Endothelial cell of umbilical vein (primary cell): ENCODE measurements around the gene GADD45G. TPM values are rescaled to one million over a fixed set of nuclear protein-coding genes. Genes with fewer than 3 reads are reported as not detected.

Experiments
- BruUV-seq: library from RNA; stranded (reverse); fragments of 400-500 nt; replicated peaks from 2 replicates; lab custom pipeline; 2021; lab: Mats Ljungman, UMichigan
- CTCF ChIA-PET: fragments of 300-600, 350-600 bp; sonication (Branson Sonifier 250); formaldehyde crosslinking; loops from one replicate; lab custom pipeline; 2021; ENCODE audit warnings: antibody characterized with exemption, inconsistent platforms; lab: Charles Lee
- POLR2A ChIA-PET: fragments of 300-600, 350-600 bp; sonication (Branson Sonifier 250); formaldehyde crosslinking; loops from one replicate; lab custom pipeline; 2021; ENCODE audit warnings: antibody characterized with exemption, inconsistent platforms; lab: Charles Lee
- DNase-seq: peaks from one replicate; pipeline ENCODE4 v3.0.0-alpha.2; 2011; ENCODE audit warnings: low read depth, low spot score
- FAIRE-seq: peaks from 2 replicates; lab custom pipeline; 2011; peaks lifted over from hg19 to GRCh38; lab: Jason Lieb, UNC
- H2AFZ ChIP-seq: 2 replicates; pipeline ENCODE4 v1.6.0; 2012; ENCODE audit warnings: low read depth, low read length, control low read depth, inconsistent platforms
- H3K27ac ChIP-seq: 2 replicates; pipeline ENCODE4 v1.5.1; 2011; ENCODE audit warnings: low read depth, mild to moderate bottlenecking, control low read depth, low read length, moderate library complexity; ENCODE audit not compliant: insufficient read depth
- H3K27me3 ChIP-seq, 2 experiments: 2 replicates each; pipeline versions ENCODE4 v1.6.0 to v1.6.1; 2011; ENCODE audit warnings: low read length in 2 of 2, mixed read lengths in 1 of 2; ENCODE audit not compliant: control insufficient read depth in 2 of 2, insufficient read depth in 2 of 2
- H3K36me3 ChIP-seq, 2 experiments: 2 replicates in 1 of 2; 3 replicates in 1 of 2; pipeline ENCODE4 v1.5.1; 2011; ENCODE audit warnings: low read length in 2 of 2, mild to moderate bottlenecking in 1 of 2, moderate library complexity in 1 of 2; ENCODE audit not compliant: control insufficient read depth in 2 of 2, insufficient read depth in 2 of 2; ENCODE audit errors: extremely low read depth in 1 of 2
- H3K4me1 ChIP-seq: 3 replicates; pipeline ENCODE4 v1.5.1; 2011; ENCODE audit warnings: mild to moderate bottlenecking, low read length; ENCODE audit not compliant: control insufficient read depth, insufficient read depth; ENCODE audit errors: extremely low read depth
- H3K4me2 ChIP-seq: 2 replicates; pipeline ENCODE4 v1.6.1; 2011; ENCODE audit warnings: low read length, control low read depth, mixed read lengths; ENCODE audit not compliant: insufficient read depth
- H3K4me3 ChIP-seq, 3 experiments: fragments of 200-600 bp in 1 of 3; sonication (generic), shearing (Covaris generic) in 1 of 3; replicated peaks in 1 of 3; 2 replicates each; pipeline ENCODE4 v1.5.1; 2011 to 2016; ENCODE audit warnings: control low read depth in 3 of 3, low read length in 3 of 3, mild to moderate bottlenecking in 2 of 3, inconsistent platforms in 1 of 3, low read depth in 1 of 3, moderate library complexity in 1 of 3; ENCODE audit not compliant: insufficient read depth in 1 of 3
- H3K79me2 ChIP-seq: 2 replicates; pipeline ENCODE4 v1.6.0; 2012; ENCODE audit warnings: low read length, inconsistent platforms; ENCODE audit not compliant: control insufficient read depth, insufficient read depth
- H3K9ac ChIP-seq: replicated peaks from 2 replicates; pipeline ENCODE3; 2011; ENCODE audit warnings: low read length, control low read depth; ENCODE audit not compliant: insufficient read depth; ENCODE audit errors: extremely low read depth
- H3K9me1 ChIP-seq: replicated peaks from 3 replicates; pipeline ENCODE4 v1.6.0; 2011; ENCODE audit warnings: mild to moderate bottlenecking, low read length; ENCODE audit not compliant: control insufficient read depth, insufficient read depth; ENCODE audit errors: extremely low read depth
- H3K9me3 ChIP-seq: replicated peaks from 2 replicates; pipeline ENCODE4 v1.5.1; 2012; ENCODE audit warnings: low read length, inconsistent platforms; ENCODE audit not compliant: control insufficient read depth, insufficient read depth
- H4K20me1 ChIP-seq: replicated peaks from 2 replicates; pipeline ENCODE3; 2011; ENCODE audit warnings: mild to moderate bottlenecking, low read length; ENCODE audit not compliant: control insufficient read depth, insufficient read depth; ENCODE audit errors: extremely low read depth
- CTCF ChIP-seq, 2 donors: IDR thresholded peaks; 1 replicate in 1 of 2; 2 replicates in 1 of 2; pipeline ENCODE4 v1.5.1; 2011; ENCODE audit warnings: low read length in 2 of 2, mild to moderate bottlenecking in 2 of 2, moderate library complexity in 2 of 2, control low read depth in 1 of 2, inconsistent platforms in 1 of 2, low read depth in 1 of 2; ENCODE audit not compliant: insufficient read depth in 1 of 2; ENCODE audit errors: extremely low read depth in 1 of 2
- EZH2 ChIP-seq: IDR thresholded peaks from 2 replicates; pipeline ENCODE4 v1.6.1; 2012; ENCODE audit warnings: borderline replicate concordance, low read depth, mild to moderate bottlenecking, moderate library complexity, low read length, inconsistent platforms; ENCODE audit not compliant: severe bottlenecking
- FOS ChIP-seq: IDR thresholded peaks from 2 replicates; pipeline ENCODE4 v1.6.1; 2011; ENCODE audit warnings: mild to moderate bottlenecking, low read length, moderate library complexity, borderline replicate concordance; ENCODE audit not compliant: insufficient read depth
- GATA2 ChIP-seq: IDR thresholded peaks from 2 replicates; pipeline ENCODE4 v1.7.0; 2011; ENCODE audit warnings: low read depth, mild to moderate bottlenecking, moderate library complexity, mixed read lengths, low read length; ENCODE audit not compliant: insufficient read length, insufficient read depth
- JUN ChIP-seq: IDR thresholded peaks from 2 replicates; pipeline ENCODE4 v1.6.1; 2011; ENCODE audit warnings: borderline replicate concordance, low read depth; ENCODE audit not compliant: insufficient read length, insufficient read depth
- MAX ChIP-seq: IDR thresholded peaks from 2 replicates; pipeline ENCODE4 v1.6.1; 2011; ENCODE audit not compliant: insufficient read depth, insufficient read length
- MYC ChIP-seq: IDR thresholded peaks from one replicate; pipeline ENCODE4 v1.6.1; 2011; ENCODE audit warnings: mild to moderate bottlenecking, low read depth, low read length
- POLR2A ChIP-seq: IDR thresholded peaks from 2 replicates; pipeline ENCODE4 v1.6.1; 2012; ENCODE audit warnings: low read depth, mild to moderate bottlenecking, control low read depth, low read length
- POLR2AphosphoS5 ChIP-seq: IDR thresholded peaks from 2 replicates; pipeline ENCODE4 v1.6.1; 2012; ENCODE audit warnings: low read depth, mild to moderate bottlenecking, control low read depth, low read length, moderate library complexity; ENCODE audit not compliant: insufficient read depth
- dilution Hi-C: fragments of 300-500 bp; cut with MboI; formaldehyde crosslinking; loops from one replicate; pipeline ENCODE4 v1.15.0; 2019; ENCODE audit warnings: low sequenced_read_pairs; ENCODE audit not compliant: extremely low pct_ligation_motif_present
- intact Hi-C: fragments of 100-400 bp; cut with micrococcal nuclease; formaldehyde crosslinking; loops from one replicate; pipeline ENCODE4 v1.10.0; 2022
- polyA plus RNA-seq, 4 experiments: library from polyadenylated mRNA; depleted of rRNA in 3 of 4; stranded (reverse) in 3 of 4; unstranded in 1 of 4; fragments of >200 nt; gene quantifications; 2 replicates each; pipeline versions ENCODE4 v1.2.1 to v1.2.3, GENCODE V29; 2011 to 2012; ENCODE audit warnings: missing spikeins in 1 of 4
- total RNA-seq: library from RNA; stranded (reverse); gene quantifications from 2 replicates; pipeline ENCODE4 v1.2.3, GENCODE V29; 2021

Gene GADD45G
- total and polyA plus RNA-seq, 2 donors (not counting 3 experiments of a cell fraction or from before 2014, with no cell fraction given) = 0.44 to 0.64 TPM

GRCh38 chr9:89655056-89655989 lies 50.5 kb downstream of the GADD45G start:
- Histone ChIP-seq H3K4me2 (no peak overlapping the region), H3K9me3 (no peaks in the 10 kb centered on the region), H3K9ac (no peak overlapping the region), H3K36me3 (no peaks in the 10 kb centered on the region), H4K20me1 (no peaks in the 10 kb centered on the region), H3K9me1 (no peaks in the 10 kb centered on the region), H3K27ac (no peak overlapping the region), H3K4me1 (no peaks in the 10 kb centered on the region), H3K4me3 (no peak overlapping the region), H2AFZ (no peak overlapping the region), H3K27me3 (no peaks in the 10 kb centered on the region), H3K79me2 (no peaks in the 10 kb centered on the region)
- POLR2A ChIA-PET = no interaction called here
- dilution Hi-C loops (no loop called here), intact Hi-C loops (no loop called here)
- DNase-seq = no peak
- no peak for FAIRE-seq
- BruUV-seq = no TSS peak
- CTCF ChIA-PET = interaction anchor here (0.6 kb wide), 1 partner anchor 1009 kb away, joined by 3 read pairs; no protein-coding TSS in a partner anchor
- TF ChIP-seq MAX (no peak), GATA2 (no peak), EZH2 (no peak), POLR2A (no peak), JUN (no peak), MYC (no peak), CTCF (IDR thresholded peaks at IDR 0.05; ENCODE audit: extremely low read depth in 1 of 2, insufficient read depth in 1 of 2, low read depth in 1 of 2, low read length in 2 of 2) (no peak), FOS (no peak), POLR2AphosphoS5 (no peak)

Other genes starting within 250 kb of the GADD45G start
- 14.6 and 15.7 TPM in 2 replicates for gene SEMA4D, start 106.9 kb upstream of the GADD45G start, total RNA-seq
- 2.9 and 3.9 TPM in 2 replicates for gene SEMA4D, start 106.9 kb upstream of the GADD45G start, polyA plus RNA-seq